ENCODE data around the gene KDELR1. TPM values are rescaled to one million over a fixed set of nuclear protein-coding genes. Genes with fewer than 3 reads are reported as not detected.
A peak's percentile ranks its signal among the peaks of the same experiment; 100 is the strongest.

KDELR1 gene
- total and polyA plus RNA-seq, 9 of the 15 experiments (the other 6 are each of a cell fraction or from before 2014, with no cell fraction given): 6.1 to 165 (median 58.5) TPM

DNA sequence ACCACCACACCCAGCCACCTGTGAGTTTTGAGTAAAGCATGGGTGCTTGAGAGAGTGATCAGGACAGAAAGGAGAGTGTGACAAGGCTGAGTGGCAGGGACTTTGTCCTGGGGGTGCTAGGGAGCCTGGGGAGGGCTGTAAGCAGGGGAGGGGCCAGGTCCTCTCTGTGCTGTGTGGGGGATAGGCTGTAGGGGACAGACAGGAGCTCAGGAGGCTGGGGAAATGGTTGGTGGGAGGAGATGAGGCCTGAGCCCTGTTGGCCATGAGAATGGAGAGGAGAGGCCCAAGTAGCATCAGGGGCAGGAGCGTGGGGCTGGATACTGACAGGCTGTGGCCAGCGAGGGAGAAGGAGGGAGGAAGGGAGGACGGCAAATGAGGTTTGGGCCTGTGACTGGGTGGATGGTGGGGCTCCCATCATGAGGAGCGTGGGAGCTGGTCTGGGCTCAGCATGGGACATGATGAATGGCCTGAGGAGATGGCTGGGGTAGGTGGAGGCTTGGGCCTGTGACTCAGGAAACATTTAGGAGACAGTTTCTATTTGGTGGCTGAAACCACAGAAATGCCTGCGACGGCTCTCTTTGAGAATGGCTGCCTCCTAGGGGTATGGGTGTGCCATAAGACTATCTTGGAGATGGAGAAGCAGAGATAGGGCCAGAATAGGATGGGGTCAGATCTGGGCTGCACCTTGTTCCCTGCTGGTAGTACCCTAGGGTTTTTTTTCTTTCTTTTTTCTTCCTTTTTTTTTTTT is 27.1 kb upstream of the KDELR1 start:
- Histone ChIP-seq H3K4me2 (ENCODE audit: insufficient read depth, low read length) (peak overlapping the region; percentile 29), H3K9me3 (replicated peaks; ENCODE audit: control insufficient read depth, insufficient read depth, low read depth, low read length) (no peaks in the 10 kb centered on the region), H3K27me3 (ENCODE audit: control insufficient read depth in 2 of 2, insufficient read depth in 2 of 2, low read length in 2 of 2) (no peaks in the 10 kb centered on the region), H2AFZ (ENCODE audit: low read depth, low read length) (peak overlapping the region; percentile 29), H3K79me2 (ENCODE audit: control insufficient read depth, insufficient read depth, low read length) (0 out of 3 replicates have a peak, but pooled peaks cover 2% of the 10 kb centered on the region), H3K27ac (ENCODE audit: extremely low read depth, low read depth, low read length) (peak overlapping the region; percentile 56), H3K4me1 (replicated peaks in 1 of 2; ENCODE audit: control insufficient read depth in 2 of 2, insufficient read depth in 2 of 2, low read length in 2 of 2) (peaks cover 17 to 49% of the 10 kb centered on the region in 2 experiments), H3K9ac (ENCODE audit: insufficient read depth in 1 of 2, low read depth in 2 of 2, low read length in 2 of 2) (peak overlapping the region; percentile 39 to 83), H3K36me3 (ENCODE audit: control insufficient read depth, insufficient read depth, low read length) (peaks cover 72% of the 10 kb centered on the region; the same call in 2 of the 3 replicates), H3K4me3 (no peak overlapping the region), H4K20me1 (replicated peaks; ENCODE audit: control insufficient read depth, insufficient read depth, low read length) (no peaks in the 10 kb centered on the region), H3K9me1 (ENCODE audit: control insufficient read depth, insufficient read depth, low read length) (no peaks in the 10 kb centered on the region)
- in situ Hi-C loops (cut with MboI) (no loop called here), intact Hi-C loops (cut with micrococcal nuclease) (loop anchor here (2.0 kb wide), 1 partner anchor 20 kb away; no protein-coding TSS in a partner anchor)
- ChIA-PET CTCF (ENCODE audit: low intra/inter-chr PET ratio) (no interaction called here), POLR2A (interaction anchor here (0.6 to 0.7 kb wide), 3 partner anchors 20 to 1186 kb away, joined by 3 to 5 read pairs (median 5); no protein-coding TSS in a partner anchor)
- FAIRE-seq: peak; percentile 94
- peak; percentile 37 to 80 (median 48) for DNase-seq (ENCODE audit: extremely low read depth in 1 of 4, low spot score in 3 of 4)
- BruUV-seq (replicated peaks): no TSS peak
- 0% methylated on average over 5 of the region's 6 CpGs for WGBS (ENCODE audit: insufficient coverage, low coverage, missing lambda C conversion rate)
- ATAC-seq: peak; percentile 71
- TF ChIP-seq ZNF780A (CRISPR knock-in tag; IDR thresholded peaks at IDR 0.05) (no peak), ZNF764 (CRISPR knock-in tag; IDR thresholded peaks at IDR 0.05; ENCODE audit: low read depth) (peak; percentile 77; the same call in 1 of the 2 replicates), ZNF717 (CRISPR knock-in tag; IDR thresholded peaks at IDR 0.05) (no peak), ZNF311 (CRISPR knock-in tag; IDR thresholded peaks at IDR 0.05) (no peak), ESRRA (IDR thresholded peaks at IDR 0.05; ENCODE audit: borderline replicate concordance, low read depth) (peak; percentile 57; the same call in 1 of the 2 replicates), MTA1 (IDR thresholded peaks at IDR 0.05; ENCODE audit: borderline replicate concordance) (no peak), ATF7 (IDR thresholded peaks at IDR 0.05) (0 out of 2 replicates have a peak, but pooled peaks have one; percentile 39), PPARD (CRISPR knock-in tag; IDR thresholded peaks at IDR 0.05) (no peak), KHSRP (IDR thresholded peaks at IDR 0.05) (no peak), ZNF282 (CRISPR knock-in tag; IDR thresholded peaks at IDR 0.05) (no peak), IRF2 (CRISPR knock-in tag; IDR thresholded peaks at IDR 0.05) (no peak), KAT7 (CRISPR knock-in tag; IDR thresholded peaks at IDR 0.05; ENCODE audit: borderline replicate concordance) (no peak), CCNT2 (IDR thresholded peaks at IDR 0.05; ENCODE audit: borderline replicate concordance, extremely low read depth, insufficient read length, low read depth, low read length) (no peak)
- TF ChIP-seq, protein P1, sequence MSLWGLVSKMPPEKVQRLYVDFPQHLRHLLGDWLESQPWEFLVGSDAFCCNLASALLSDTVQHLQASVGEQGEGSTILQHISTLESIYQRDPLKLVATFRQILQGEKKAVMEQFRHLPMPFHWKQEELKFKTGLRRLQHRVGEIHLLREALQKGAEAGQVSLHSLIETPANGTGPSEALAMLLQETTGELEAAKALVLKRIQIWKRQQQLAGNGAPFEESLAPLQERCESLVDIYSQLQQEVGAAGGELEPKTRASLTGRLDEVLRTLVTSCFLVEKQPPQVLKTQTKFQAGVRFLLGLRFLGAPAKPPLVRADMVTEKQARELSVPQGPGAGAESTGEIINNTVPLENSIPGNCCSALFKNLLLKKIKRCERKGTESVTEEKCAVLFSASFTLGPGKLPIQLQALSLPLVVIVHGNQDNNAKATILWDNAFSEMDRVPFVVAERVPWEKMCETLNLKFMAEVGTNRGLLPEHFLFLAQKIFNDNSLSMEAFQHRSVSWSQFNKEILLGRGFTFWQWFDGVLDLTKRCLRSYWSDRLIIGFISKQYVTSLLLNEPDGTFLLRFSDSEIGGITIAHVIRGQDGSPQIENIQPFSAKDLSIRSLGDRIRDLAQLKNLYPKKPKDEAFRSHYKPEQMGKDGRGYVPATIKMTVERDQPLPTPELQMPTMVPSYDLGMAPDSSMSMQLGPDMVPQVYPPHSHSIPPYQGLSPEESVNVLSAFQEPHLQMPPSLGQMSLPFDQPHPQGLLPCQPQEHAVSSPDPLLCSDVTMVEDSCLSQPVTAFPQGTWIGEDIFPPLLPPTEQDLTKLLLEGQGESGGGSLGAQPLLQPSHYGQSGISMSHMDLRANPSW (CRISPR knock-in tag; IDR thresholded peaks at IDR 0.05): no peak
- TF ChIP-seq, protein P2, sequence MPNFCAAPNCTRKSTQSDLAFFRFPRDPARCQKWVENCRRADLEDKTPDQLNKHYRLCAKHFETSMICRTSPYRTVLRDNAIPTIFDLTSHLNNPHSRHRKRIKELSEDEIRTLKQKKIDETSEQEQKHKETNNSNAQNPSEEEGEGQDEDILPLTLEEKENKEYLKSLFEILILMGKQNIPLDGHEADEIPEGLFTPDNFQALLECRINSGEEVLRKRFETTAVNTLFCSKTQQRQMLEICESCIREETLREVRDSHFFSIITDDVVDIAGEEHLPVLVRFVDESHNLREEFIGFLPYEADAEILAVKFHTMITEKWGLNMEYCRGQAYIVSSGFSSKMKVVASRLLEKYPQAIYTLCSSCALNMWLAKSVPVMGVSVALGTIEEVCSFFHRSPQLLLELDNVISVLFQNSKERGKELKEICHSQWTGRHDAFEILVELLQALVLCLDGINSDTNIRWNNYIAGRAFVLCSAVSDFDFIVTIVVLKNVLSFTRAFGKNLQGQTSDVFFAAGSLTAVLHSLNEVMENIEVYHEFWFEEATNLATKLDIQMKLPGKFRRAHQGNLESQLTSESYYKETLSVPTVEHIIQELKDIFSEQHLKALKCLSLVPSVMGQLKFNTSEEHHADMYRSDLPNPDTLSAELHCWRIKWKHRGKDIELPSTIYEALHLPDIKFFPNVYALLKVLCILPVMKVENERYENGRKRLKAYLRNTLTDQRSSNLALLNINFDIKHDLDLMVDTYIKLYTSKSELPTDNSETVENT (CRISPR knock-in tag; IDR thresholded peaks at IDR 0.05): no peak
- TF ChIP-seq, protein P3, sequence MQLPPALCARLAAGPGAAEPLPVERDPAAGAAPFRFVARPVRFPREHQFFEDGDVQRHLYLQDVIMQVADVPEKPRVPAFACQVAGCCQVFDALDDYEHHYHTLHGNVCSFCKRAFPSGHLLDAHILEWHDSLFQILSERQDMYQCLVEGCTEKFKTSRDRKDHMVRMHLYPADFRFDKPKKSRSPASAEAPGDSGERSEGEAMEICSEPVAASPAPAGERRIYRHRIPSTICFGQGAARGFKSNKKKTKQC (CRISPR knock-in tag; IDR thresholded peaks at IDR 0.05): no peak

Measured in K562 (cell line).